ENCODE data around the gene SQOR.
A peak's percentile ranks its signal among the peaks of the same experiment; 100 is the strongest.
"Not testable (repeated sequence)": the region's sequence is repeated elsewhere in the genome, so short reads cannot be mapped to it uniquely, and the experiment has no call there.

Gene SQOR

GRCh38 chr15:45631776-45632175 lies 3.1 kb upstream of the SQOR start:
- DNase-seq (ENCODE audit: low read depth in 2 of 2): no peak

- peak; percentile 58 to 64 for DNase-seq (ENCODE audit: low read depth in 2 of 2)
Observed at GRCh38 chr15:45635191-45635638, 386 bp downstream of the SQOR start.

DNA sequence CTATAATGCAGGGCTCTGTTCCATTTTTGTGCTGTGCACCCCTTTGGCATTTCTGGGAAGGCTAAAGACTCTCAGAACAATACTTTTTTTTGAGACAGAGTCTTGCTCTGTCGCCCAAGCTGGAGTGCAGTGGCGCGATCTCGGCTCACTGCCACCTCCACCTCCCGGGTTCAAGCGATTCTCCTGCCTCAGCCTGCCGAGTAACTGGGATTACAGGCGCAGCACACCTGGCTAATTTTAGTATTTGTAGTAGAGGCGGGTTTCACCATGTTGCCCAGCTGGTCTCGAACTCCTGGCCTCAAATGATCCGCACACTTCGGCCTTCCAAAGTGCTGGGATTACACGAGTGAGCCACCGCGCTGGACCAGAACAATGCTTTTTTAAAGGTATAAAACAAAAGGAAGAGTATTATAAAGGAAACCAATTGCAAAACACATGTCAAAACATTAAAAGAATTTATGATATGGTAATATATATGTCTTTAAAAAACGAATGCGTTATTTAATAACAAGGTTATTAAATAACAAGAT lies 999 bp downstream of the SQOR start:
- no peak for DNase-seq (ENCODE audit: low read depth in 2 of 2)

DNA sequence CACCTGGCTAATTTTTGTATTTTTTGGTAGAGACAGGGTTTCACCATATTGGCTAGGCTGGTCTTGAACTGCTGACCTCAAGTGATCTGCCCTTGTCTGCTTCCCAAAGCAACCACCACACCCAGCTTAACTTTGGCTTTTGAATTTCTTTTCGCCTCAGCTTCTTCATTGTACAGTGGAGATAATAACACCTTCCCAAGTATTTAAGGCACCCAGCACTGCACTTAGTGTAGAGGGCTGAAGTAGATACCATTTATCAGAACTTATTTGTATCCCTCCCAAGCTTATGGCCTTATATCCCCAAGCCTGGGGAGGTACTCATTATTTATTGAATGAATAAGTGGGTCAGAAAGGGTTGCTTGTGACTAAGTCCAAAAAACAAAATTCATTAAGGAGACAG lies 2.3 kb downstream of the SQOR start:
- no peak for DNase-seq (ENCODE audit: low read depth in 2 of 2)

DNA sequence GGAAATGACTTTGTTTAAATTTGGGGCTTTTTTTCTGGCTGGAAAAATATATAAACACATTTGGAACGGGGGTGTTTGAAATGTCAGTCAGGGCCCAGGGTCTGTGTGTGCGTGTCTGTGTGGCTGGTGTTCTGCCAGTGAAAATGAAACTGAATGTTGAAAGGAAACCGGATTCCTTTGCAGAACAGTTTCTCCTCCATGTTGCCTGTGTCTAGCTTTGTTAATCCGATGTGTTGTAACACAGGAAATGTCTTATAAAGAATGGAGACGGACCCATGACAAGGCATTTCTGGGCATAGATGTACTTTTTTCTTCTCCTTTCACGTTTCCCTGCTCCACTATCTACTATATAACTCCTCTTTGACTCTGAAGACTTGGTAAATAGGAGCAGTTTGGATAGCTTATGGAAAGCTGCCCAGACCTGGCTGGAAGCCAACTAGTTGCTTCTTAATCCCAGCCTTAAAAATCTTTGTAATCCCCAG lies 2.8 kb downstream of the SQOR start:
- DNase-seq (ENCODE audit: low read depth in 2 of 2): peak in 1 of 2 donors; percentile 35

- DNase-seq (ENCODE audit: low read depth in 2 of 2): no peak
Observed at GRCh38 chr15:45640616-45641015, 5.8 kb downstream of the SQOR start.

DNA sequence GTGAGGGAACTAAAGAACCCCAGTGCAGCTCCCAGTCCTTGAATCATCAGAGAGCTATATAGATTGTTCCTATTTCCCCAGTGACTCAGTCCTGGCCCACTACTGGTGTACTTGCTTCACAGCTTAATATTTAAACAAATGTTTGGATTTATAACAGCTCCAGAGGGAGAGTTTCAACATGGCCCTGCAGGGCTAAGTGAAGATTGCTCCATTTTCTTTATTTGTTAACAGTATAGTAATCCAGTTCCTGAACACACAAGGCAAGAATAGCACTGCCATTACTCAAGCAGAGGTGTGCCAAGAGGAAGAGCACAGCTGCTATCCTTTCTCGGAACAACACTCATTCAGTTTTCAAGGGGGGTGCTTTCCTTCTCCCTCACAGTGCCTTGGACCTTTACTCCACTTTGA lies 6.5 kb downstream of the SQOR start:
- DNase-seq (ENCODE audit: low read depth in 2 of 2): no peak

- DNase-seq (ENCODE audit: low read depth in 2 of 2): no peak
Observed at GRCh38 chr15:45641999-45642932, 7.4 kb downstream of the SQOR start.

DNA sequence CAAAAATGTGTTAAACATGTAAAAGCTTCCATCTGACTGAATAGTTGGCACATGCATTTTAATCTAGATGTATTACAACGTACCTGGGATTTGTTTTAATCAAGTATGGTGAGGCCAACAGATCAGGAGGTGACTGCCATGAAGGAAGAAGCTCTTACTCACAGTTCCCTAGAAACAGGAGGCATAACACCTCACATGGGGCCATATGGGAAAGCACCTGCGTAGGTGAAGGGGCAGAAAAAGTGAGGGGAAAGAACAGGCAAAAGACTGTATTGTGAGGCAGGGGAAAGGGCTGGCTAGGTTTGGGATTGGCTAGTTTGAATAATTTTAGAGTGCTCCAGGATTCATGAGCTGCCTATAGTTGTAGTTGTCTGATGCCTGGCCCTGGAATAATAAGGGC lies 9.6 kb downstream of the SQOR start:
- no peak for DNase-seq (ENCODE audit: low read depth in 2 of 2)

- DNase-seq (ENCODE audit: low read depth in 2 of 2): no peak
Observed at GRCh38 chr15:45645026-45645980, 10.5 kb downstream of the SQOR start.

- no peak for DNase-seq (ENCODE audit: low read depth in 2 of 2)
Observed at GRCh38 chr15:45646220-45646619, 11.4 kb downstream of the SQOR start.

GRCh38 chr15:45647828-45648227 lies 13.0 kb downstream of the SQOR start:
- no peak for DNase-seq (ENCODE audit: low read depth in 2 of 2)

GRCh38 chr15:45648521-45649200 lies 13.8 kb downstream of the SQOR start:
- no peak for DNase-seq (ENCODE audit: low read depth in 2 of 2)

- DNase-seq (ENCODE audit: low read depth in 2 of 2): not testable (repeated sequence)
Observed at GRCh38 chr15:45650007-45650406, 15.2 kb downstream of the SQOR start.

DNA sequence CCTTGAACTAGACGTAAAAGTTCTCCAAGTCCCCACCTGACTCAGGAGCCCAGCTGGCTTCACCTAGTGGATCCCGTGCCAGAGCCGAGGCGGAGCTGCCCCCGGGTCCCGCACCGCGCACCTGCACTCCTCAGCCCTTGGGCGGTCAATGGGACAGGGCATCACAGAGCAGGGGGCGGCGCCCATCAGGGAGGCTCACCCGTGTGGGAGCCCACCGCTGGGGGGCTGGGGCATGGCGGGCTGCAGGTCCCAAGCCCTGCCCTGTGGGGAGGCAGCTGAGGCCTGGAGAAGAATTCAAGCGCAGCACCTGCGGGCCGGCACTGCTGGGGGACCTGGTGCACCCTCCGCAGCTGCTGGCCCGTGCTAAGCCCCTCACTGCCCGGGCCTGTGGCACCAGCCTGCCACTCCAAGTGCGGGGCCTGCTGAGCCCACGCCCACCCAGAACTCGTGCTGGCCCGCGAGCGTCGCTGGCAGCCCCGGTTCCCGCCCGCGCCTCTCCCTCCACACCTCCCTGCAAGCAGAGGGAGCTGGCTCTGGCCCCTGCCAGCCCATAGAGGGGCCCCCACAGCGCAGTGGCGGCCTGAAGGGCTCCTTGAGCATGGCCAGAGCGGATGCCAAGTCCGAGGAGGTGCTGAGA lies 16.2 kb downstream of the SQOR start:
- DNase-seq (ENCODE audit: low read depth in 2 of 2): no peak

DNA sequence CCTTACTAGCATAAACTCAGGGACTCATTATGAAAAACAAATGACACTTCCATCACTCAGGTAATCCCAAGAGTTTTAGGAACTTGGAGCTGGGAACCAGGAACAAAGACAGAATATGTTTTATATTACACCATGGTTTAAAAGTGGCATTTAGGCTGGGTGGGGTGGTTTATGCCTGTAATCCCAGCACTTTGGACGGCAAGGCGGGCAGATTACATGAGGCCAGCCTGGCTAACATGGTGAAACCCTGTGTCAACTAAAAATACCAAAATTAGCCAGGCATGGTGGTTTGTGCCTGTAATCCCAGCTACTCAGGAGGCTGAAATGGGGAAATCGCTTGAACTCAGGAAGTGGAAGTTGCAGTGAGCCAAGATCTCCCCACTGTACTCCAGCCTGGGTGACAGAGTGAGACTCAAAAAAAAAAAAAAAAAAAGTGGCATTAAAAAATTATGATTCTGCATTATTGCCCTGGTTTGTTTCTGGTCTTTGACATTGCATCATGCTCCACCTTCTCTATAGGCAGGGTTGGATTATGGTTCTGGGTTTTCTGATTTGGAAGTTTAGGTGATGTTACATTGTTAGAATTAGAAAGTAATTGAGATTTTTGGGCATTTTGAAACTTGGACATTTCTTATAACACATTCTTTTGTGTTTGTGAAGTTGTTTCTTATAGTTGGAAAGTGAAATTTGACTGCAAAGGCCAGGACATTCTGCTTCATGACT lies 19.0 kb downstream of the SQOR start:
- DNase-seq (ENCODE audit: low read depth in 2 of 2): no peak

DNA sequence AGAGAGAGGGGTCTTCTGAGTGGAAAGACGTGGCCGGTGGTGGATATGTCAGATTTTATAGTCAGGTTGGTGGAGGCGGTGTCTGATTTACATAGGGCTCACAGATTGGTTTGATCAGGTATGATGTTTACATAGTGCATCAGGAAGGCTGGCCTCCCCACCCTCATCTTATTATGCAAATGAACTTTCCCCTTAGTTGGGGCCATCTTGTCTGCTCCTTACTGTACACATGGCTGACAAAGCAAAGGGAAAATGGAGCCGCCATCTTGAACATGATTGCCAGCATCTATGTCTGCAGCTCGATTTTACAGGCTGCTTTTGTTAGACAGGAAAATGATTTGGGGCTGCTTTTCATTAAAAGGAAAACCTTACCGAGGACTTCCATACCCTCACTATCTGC lies 19.9 kb downstream of the SQOR start:
- DNase-seq (ENCODE audit: low read depth in 2 of 2): no peak

DNA sequence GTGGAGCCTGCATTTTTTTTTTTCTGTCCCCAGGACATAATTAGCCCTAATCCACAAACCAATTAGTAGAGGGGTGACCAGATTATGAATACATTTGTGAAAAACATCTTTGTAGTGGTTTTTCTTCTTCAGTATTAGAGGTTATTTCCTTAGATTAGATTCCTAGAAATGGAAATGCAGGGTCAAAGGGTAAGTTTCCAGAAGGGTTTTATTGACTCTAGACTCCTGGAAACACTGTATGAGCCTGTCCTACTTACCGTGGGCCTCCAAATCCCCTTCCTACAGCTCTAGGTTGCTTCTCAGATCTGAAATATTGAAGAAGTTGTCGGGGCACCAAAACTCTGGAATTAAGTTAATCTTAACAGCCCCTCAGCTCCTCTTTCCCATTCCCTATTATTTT lies 22.4 kb downstream of the SQOR start:
- DNase-seq (ENCODE audit: low read depth in 2 of 2): no peak

- no peak for DNase-seq (ENCODE audit: low read depth in 2 of 2)
Observed at GRCh38 chr15:45657764-45658545, 23.1 kb downstream of the SQOR start.
